Measurements from ENCODE around the gene HS1BP3. TPM values are rescaled to one million over a fixed set of nuclear protein-coding genes. Genes with fewer than 3 reads are reported as not detected.

The HS1BP3 gene
- total RNA-seq, 2 experiments from 2014 or later, result 13.8 to 14.8 TPM

DNA sequence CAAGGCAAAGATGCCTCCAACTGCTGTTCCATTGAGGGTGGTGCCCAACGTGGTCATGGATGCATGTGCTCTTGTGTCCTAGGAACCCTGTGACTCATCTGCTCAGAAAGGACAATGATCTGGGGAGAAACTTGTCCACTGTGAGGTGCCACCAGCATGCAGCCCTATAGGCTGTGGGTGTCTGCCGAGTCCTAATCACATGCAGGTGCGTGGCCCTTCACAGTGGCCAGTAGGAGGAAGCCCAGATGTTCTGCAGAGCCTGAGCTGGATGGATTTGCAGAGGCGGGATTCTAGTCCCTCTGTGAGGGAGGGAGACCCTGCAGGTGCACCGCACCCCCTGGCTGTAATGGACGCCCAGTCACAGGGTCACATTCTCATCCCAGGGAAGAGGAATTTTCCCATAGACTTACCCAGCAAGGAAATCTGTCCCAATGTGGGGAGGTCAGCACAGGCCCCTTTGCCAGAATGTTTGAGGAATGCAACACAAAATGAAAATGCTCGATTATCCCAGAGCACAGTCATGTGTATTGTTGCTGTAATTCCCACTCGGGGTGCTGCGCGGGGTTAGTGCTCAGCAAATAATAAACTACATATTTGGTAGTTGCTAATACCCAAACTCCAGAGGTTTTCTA is 30.0 kb upstream of the HS1BP3 start:
- DNase-seq (no peak), ATAC-seq (ENCODE audit: low read depth) (no peak)
- H3K4me1 Mint-ChIP-seq, result no peaks in the 10 kb centered on the region
- H3K9me3 Mint-ChIP-seq, result no peaks in the 10 kb centered on the region
- H3K4me3 Mint-ChIP-seq, result no peak overlapping the region
- H3K27ac Mint-ChIP-seq, result no peak overlapping the region
- POLR2A ChIA-PET, result no interaction called here
- H3K36me3 Mint-ChIP-seq, result peaks cover 2% of the 10 kb centered on the region
- no peaks in the 10 kb centered on the region for H3K27me3 Mint-ChIP-seq

- Mint-ChIP-seq H3K4me3 (no peak overlapping the region), H3K27me3 (peaks cover 6% of the 10 kb centered on the region), H3K9me3 (no peaks in the 10 kb centered on the region), H3K27ac (no peak overlapping the region), H3K4me1 (no peaks in the 10 kb centered on the region), H3K36me3 (peaks cover 2% of the 10 kb centered on the region)
- DNase-seq, result no peak
- ATAC-seq (ENCODE audit: low read depth), result no peak
- POLR2A ChIA-PET, result no interaction called here
These were observed 27.9 kb upstream of the HS1BP3 start for GRCh38 chr2:20678780-20679179.

DNA sequence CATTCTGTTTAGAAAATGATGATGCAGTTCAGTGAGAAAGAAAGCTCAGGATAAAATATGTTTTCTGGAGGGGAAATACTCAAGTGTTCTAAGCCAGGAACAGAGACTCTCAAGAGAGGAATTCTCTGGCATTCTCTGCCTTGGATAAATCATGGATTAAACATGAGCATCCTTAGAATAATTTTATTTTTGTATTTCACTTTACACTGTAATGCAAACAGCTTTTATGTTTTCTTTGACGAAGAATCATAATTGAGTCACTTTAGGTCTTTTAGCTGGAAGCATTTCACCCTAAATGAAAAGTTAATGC is 27.1 kb upstream of the HS1BP3 start:
- ATAC-seq (ENCODE audit: low read depth), result no peak
- no peaks in the 10 kb centered on the region for H3K9me3 Mint-ChIP-seq
- no peaks in the 10 kb centered on the region for H3K4me1 Mint-ChIP-seq
- no peak for DNase-seq
- H3K36me3 Mint-ChIP-seq, result peaks cover 1% of the 10 kb centered on the region
- H3K4me3 Mint-ChIP-seq, result no peak overlapping the region
- POLR2A ChIA-PET, result no interaction called here
- peaks cover 14% of the 10 kb centered on the region for H3K27me3 Mint-ChIP-seq
- no peak overlapping the region for H3K27ac Mint-ChIP-seq

DNA sequence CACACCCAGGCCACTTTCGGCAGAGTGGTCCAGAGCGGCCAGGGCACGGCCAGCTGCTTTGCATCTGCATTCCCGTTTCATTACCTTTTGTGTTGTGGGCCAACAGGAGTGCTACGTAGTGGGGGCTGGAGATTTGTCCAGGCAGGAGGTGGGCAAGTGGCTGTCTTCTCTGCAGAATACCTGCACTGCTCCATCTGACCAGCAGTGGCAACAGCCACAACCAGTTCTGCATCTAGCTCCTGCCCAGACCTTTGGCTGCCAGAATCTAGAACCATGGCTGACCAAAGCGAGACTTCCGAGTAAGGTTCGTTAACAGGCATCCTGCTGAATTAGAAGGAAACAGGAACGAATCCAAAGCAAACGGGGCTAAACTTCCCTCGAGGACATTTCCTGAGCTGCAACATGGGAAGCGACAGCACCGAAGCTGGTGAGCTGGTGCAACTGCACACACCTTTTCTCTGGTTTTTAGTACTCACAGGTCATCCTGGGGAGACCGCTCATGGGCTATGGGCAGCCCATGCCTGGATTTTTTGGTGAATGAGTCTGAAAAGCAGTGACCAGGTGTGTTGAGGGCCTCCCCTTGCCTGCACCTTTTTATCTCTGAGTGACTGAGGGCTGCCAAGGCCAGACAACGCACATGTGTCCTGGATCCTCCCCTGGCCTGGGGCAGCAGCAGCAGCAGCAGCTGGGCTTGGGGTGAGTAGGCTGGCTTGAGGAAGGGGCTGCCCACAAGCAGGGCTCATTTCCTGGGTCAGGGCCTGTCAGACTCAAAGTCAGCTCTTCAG is 26.6 kb upstream of the HS1BP3 start:
- POLR2A ChIA-PET, result interaction anchor here (1.0 kb wide), 1 partner anchor 14 kb away, joined by 5 read pairs; no protein-coding TSS in a partner anchor
- H3K27ac Mint-ChIP-seq, result no peak overlapping the region
- peaks cover 19% of the 10 kb centered on the region for H3K27me3 Mint-ChIP-seq
- H3K36me3 Mint-ChIP-seq, result no peaks in the 10 kb centered on the region
- ATAC-seq (ENCODE audit: low read depth) (no peak), DNase-seq (no peak)
- no peak overlapping the region for H3K4me3 Mint-ChIP-seq
- H3K4me1 Mint-ChIP-seq, result no peaks in the 10 kb centered on the region
- H3K9me3 Mint-ChIP-seq, result no peaks in the 10 kb centered on the region

DNA sequence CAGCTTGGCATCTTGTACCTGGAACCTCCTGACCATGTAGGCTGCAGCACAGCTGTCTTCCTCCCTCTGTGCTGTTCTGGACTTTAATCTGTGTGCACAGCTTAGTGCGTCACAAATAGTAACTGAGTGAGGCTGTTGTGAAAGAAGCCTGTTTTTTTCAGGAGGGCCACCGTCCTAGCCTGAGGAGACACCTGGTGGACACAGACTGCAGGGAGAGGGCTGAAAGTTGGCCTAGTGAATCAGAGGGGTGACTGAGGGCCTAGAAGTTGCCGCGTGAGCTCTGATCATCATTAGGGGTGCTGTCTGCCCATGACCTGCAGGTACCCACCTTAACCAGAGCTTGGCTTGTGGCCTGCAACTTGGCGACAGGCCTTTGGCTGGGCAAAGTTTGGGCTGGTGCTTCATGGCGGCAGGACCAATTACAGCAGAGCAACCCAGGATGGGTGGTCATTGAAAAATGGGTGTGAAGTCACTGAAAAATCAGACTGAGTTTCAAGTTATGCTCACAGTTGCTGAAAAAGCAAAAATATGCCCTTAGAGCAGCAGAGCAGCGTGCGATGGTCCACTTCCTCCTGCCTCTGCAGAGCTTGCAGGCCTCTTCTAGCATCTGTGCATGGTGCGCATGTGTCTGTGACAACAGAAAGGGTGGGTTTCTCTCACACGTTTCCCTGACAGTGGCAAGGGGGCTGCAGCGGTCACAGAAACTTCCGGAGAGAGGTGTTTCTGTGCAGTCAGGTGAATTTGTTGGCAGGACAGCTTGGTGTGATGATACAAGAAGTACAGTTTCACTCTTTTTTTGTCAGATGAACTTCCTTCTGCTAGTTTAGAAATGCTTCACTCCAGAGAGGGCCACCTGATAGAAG is 25.7 kb upstream of the HS1BP3 start:
- H3K27me3 Mint-ChIP-seq, result peaks cover 28% of the 10 kb centered on the region
- no peak overlapping the region for H3K27ac Mint-ChIP-seq
- no peaks in the 10 kb centered on the region for H3K36me3 Mint-ChIP-seq
- no peak for ATAC-seq (ENCODE audit: low read depth)
- H3K9me3 Mint-ChIP-seq, result no peaks in the 10 kb centered on the region
- H3K4me1 Mint-ChIP-seq, result no peaks in the 10 kb centered on the region
- POLR2A ChIA-PET, result interaction anchor here (1.0 kb wide), 1 partner anchor 13 kb away, joined by 5 read pairs; no protein-coding TSS in a partner anchor
- H3K4me3 Mint-ChIP-seq, result no peak overlapping the region
- DNase-seq, result no peak

DNA sequence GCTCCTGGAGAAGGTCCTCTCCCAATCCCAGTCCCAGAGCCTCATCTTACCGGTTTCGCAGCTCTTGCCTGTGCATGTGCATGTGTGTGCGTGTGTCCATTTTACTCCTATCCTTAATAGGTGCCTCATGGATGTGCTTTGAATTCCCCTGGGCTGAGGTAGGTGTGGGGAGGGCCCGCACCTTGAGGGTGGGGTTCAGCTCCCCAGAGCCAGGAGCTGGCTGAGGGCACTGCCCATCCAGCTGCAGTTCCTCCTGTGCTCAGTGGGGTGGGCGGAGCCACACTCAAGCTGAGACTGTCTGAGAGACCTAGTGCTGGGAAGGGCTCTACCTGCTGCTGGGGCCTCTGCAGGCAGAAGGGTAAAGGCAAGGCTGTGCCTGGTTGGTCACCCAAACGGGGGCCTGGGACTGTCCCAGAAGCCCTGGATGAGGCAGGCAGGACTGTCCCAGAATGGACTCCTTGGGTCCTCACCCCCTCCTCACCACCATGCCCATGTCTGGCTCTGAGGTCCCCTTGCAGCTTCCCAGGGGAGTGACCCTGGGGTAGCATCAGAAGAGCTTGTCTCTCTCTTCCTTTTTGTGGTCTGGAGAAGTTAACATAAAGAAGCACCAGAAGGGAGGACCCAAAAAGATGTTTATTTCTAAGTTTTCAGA is 24.9 kb upstream of the HS1BP3 start:
- DNase-seq, result no peak
- Mint-ChIP-seq H3K27me3 (peaks cover 34% of the 10 kb centered on the region), H3K4me3 (no peak overlapping the region), H3K9me3 (no peaks in the 10 kb centered on the region), H3K36me3 (no peaks in the 10 kb centered on the region), H3K4me1 (no peaks in the 10 kb centered on the region), H3K27ac (no peak overlapping the region)
- peak; percentile 62 for ATAC-seq (ENCODE audit: low read depth)
- POLR2A ChIA-PET, result interaction anchor here (2.1 kb wide), 1 partner anchor 25 kb away, joined by 5 read pairs; the partner anchor contains the start of gene HS1BP3

DNA sequence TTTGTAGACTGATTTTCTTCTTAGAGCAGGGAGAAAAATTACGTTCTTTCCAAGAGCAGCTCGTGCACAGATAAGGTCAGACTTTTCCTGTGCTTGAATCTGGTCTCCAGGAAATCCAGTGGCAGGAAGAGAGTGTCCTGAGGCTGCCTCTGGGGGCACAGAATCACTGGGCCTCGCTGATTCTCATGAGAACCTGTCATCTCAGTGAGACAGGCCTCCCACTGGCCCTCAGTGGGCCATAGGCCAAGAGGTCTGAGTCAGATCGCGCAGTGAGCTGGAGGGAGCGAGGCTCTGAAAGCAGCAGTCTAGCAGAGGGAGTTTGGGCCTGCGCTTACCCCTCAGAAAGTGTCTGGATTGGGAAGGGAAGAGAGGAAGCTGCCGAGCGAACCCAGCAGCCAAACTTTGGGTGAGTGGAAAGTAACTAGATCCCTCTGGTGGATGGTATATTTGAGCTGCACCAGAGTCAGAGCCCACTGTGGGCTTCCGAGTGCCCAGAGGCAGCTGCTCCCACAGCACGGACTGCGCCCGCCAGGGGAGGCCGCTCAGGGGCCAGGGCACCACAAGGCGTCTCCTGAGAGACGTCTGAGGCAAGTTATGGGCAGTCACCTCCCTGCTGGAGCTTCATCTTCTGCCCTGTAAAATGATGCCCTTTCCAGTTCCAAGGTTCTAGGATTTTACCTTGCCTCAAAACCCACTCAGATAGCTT is 24.2 kb upstream of the HS1BP3 start:
- Mint-ChIP-seq H3K36me3 (no peaks in the 10 kb centered on the region), H3K27ac (no peak overlapping the region), H3K27me3 (peaks cover 37% of the 10 kb centered on the region), H3K4me3 (no peak overlapping the region), H3K4me1 (no peaks in the 10 kb centered on the region), H3K9me3 (no peaks in the 10 kb centered on the region)
- POLR2A ChIA-PET, result interaction anchor here (2.1 kb wide), 1 partner anchor 24 kb away, joined by 5 read pairs; the partner anchor contains the start of gene HS1BP3
- DNase-seq (no peak), ATAC-seq (ENCODE audit: low read depth) (no peak)

GRCh38 chr2:20674309-20674965 is 23.5 kb upstream of the HS1BP3 start:
- peaks cover 2% of the 10 kb centered on the region for H3K4me1 Mint-ChIP-seq
- ATAC-seq (ENCODE audit: low read depth), result no peak

GRCh38 chr2:20673686-20674308 is 22.9 kb upstream of the HS1BP3 start:
- Mint-ChIP-seq H3K27ac (no peak overlapping the region), H3K4me3 (no peak overlapping the region), H3K27me3 (peaks cover 51% of the 10 kb centered on the region), H3K4me1 (peaks cover 2% of the 10 kb centered on the region), H3K9me3 (no peaks in the 10 kb centered on the region), H3K36me3 (no peaks in the 10 kb centered on the region)
- no peak for DNase-seq
- ATAC-seq (ENCODE audit: low read depth), result no peak
- POLR2A ChIA-PET, result interaction anchor here (2.1 kb wide), 1 partner anchor 23 kb away, joined by 5 read pairs; the partner anchor contains the start of gene HS1BP3

More at GRCh38 chr2:20674309-20674965, 23.5 kb upstream of the HS1BP3 start:
- Mint-ChIP-seq H3K36me3 (no peaks in the 10 kb centered on the region), H3K27me3 (peaks cover 44% of the 10 kb centered on the region), H3K9me3 (no peaks in the 10 kb centered on the region), H3K27ac (no peak overlapping the region), H3K4me3 (no peak overlapping the region)
- POLR2A ChIA-PET, result interaction anchor here (2.1 kb wide), 1 partner anchor 24 kb away, joined by 5 read pairs; the partner anchor contains the start of gene HS1BP3
- DNase-seq, result no peak

DNA sequence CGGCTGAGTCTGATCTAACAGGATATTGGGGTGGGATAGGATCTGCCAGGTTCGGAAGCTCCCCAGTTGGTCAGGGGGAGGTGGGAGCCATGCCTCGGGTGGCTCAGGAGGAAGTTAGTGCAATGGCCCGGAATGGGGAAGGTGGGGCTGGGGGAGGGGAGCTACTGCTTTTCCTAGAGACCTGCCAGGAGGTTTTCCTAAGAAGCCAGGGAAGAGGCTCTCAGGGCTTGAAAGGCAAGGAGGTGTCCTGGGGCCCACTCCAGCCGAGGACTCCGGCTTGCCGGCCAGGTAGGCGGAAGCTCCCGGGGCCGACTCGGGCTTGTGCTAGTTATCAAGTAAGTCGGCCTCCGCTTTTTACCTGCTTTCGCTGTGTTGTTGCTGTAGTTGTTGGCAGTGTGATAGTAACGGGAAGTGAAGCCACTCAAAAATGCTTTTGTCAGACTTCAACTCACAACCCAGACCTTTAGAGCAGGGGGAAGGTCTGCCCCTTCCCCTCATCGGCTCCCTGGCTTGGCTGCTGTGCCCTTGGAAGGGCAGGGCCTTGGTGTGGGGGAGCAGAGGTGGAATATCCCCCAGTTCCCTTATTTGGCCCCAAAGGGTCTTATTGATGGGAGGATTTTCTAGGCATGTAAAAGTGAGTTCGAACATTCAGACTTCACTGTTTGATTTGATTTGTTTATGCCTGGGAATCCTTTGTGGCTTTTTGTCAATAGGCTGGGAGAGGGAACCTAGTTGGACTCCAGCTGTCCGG is 21.5 kb upstream of the HS1BP3 start:
- H3K27me3 Mint-ChIP-seq, result peaks cover 64% of the 10 kb centered on the region
- H3K9me3 Mint-ChIP-seq, result no peaks in the 10 kb centered on the region
- no peaks in the 10 kb centered on the region for H3K36me3 Mint-ChIP-seq
- ATAC-seq (ENCODE audit: low read depth), result no peak
- H3K4me1 Mint-ChIP-seq, result peaks cover 4% of the 10 kb centered on the region
- H3K27ac Mint-ChIP-seq, result no peak overlapping the region
- POLR2A ChIA-PET, result no interaction called here
- no peak for DNase-seq
- H3K4me3 Mint-ChIP-seq, result no peak overlapping the region

DNA sequence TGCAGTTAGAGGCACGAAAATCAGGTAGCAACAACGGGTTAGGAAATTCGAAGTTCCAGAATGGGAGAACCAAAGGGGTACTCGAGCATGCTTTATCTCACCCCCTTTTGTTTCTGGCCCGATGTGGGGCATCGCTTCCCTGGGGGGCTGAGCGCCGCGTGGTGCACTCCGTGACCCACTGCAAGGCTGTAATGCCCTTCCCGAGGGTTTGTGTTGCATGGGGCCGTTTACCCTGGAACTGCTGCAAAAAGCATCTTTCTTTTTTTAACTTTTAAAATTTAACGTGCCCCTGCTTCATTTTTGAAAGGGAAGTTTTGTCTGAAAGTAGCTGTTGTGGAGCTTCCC is 20.8 kb upstream of the HS1BP3 start:
- Mint-ChIP-seq H3K27ac (no peak overlapping the region), H3K4me1 (peaks cover 4% of the 10 kb centered on the region), H3K4me3 (no peak overlapping the region), H3K36me3 (no peaks in the 10 kb centered on the region), H3K9me3 (no peaks in the 10 kb centered on the region), H3K27me3 (peaks cover 64% of the 10 kb centered on the region)
- no peak for ATAC-seq (ENCODE audit: low read depth)
- POLR2A ChIA-PET, result no interaction called here
- no peak for DNase-seq
